Dermis blood vessel endothelial cell (primary cell): ENCODE results near the gene SH3GL1. TPM values are rescaled to one million over a fixed set of nuclear protein-coding genes. Genes with fewer than 3 reads are reported as not detected.
"Not testable (repeated sequence)": the region's sequence is repeated elsewhere in the genome, so short reads cannot be mapped to it uniquely, and the experiment has no call there.

ENCODE experiments used
- DNase-seq: peaks from one replicate; pipeline ENCODE4 v3.0.0; 2010
- total RNA-seq: library from RNA; depleted of rRNA; stranded (reverse); fragments of >200 nt; gene quantifications from 2 replicates; pipeline ENCODE4 v1.2.3, GENCODE V29; 2014

Gene SH3GL1
- total RNA-seq, 1 donor from 2014 or later, result 38.6 TPM

GRCh38 chr19:4342615-4343369 is 57.6 kb downstream of the SH3GL1 start:
- DNase-seq, result peak; percentile 100

- DNase-seq, result no peak
These were observed 58.1 kb downstream of the SH3GL1 start for GRCh38 chr19:4342314-4342614.

- DNase-seq, result peak; percentile 42
These were observed 61.6 kb downstream of the SH3GL1 start, which contains the start of gene STAP2 for GRCh38 chr19:4338441-4339355. TSS of gene STAP2 (minus strand) at chr19:4338827. CDS start at chr19:4338753, 74 bp downstream.

GRCh38 chr19:4337906-4338440 is 62.4 kb downstream of the SH3GL1 start:
- DNase-seq, result peak; percentile 46

- no peak for DNase-seq
These were observed 65.3 kb downstream of the SH3GL1 start for GRCh38 chr19:4334929-4335570.

- DNase-seq, result no peak
These were observed 70.5 kb downstream of the SH3GL1 start for GRCh38 chr19:4329858-4330257.

- not testable (repeated sequence) for DNase-seq
These were observed 71.2 kb downstream of the SH3GL1 start for GRCh38 chr19:4328991-4329681.

- DNase-seq, result peak; percentile 89
These were observed 71.9 kb downstream of the SH3GL1 start for GRCh38 chr19:4328243-4328990.

GRCh38 chr19:4327877-4328242 is 72.5 kb downstream of the SH3GL1 start:
- no peak for DNase-seq

GRCh38 chr19:4327252-4327876 is 73.0 kb downstream of the SH3GL1 start:
- DNase-seq, result peak; percentile 43

GRCh38 chr19:4326837-4327251 is 73.5 kb downstream of the SH3GL1 start:
- no peak for DNase-seq

- DNase-seq, result no peak
These were observed 74.0 kb downstream of the SH3GL1 start for GRCh38 chr19:4326215-4326836.

GRCh38 chr19:4324228-4324627 is 76.1 kb downstream of the SH3GL1 start:
- no peak for DNase-seq

GRCh38 chr19:4323692-4324091 is 76.7 kb downstream of the SH3GL1 start:
- DNase-seq, result no peak

- no peak for DNase-seq
These were observed 77.2 kb downstream of the SH3GL1 start for GRCh38 chr19:4322942-4323665.

- no peak for DNase-seq
These were observed 79.9 kb downstream of the SH3GL1 start for GRCh38 chr19:4320419-4320818.

GRCh38 chr19:4319067-4319718 is 81.2 kb downstream of the SH3GL1 start:
- DNase-seq, result no peak

- DNase-seq, result no peak
These were observed 81.9 kb downstream of the SH3GL1 start for GRCh38 chr19:4318460-4318859.

GRCh38 chr19:4316956-4317355 is 83.4 kb downstream of the SH3GL1 start:
- no peak for DNase-seq
